ENCODE data around the gene PRKAG2. TPM values are rescaled to one million over a fixed set of nuclear protein-coding genes. Genes with fewer than 3 reads are reported as not detected.

Gene PRKAG2
- total RNA-seq, 1 donor from 2014 or later = 20.8 TPM

DNA sequence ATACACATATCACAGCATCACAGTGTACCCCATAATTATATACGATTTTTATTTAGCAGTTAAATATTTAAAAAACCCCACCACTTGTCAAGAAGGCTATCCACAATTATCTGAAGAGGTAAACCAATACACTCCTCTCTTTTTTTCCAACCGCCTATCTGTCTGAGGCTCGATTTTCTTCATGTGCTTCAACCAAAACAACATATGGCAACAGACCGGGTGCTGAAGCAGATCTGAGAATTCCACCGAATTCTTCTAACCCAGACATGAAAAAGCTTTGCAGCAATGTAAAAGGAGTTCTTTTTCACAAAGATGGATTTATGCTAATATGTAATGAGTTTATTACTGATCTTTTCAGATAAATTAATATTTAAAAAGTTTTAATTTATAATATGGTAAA is 224.8 kb downstream of the PRKAG2 start:
- TF ChIP-seq, protein P1, sequence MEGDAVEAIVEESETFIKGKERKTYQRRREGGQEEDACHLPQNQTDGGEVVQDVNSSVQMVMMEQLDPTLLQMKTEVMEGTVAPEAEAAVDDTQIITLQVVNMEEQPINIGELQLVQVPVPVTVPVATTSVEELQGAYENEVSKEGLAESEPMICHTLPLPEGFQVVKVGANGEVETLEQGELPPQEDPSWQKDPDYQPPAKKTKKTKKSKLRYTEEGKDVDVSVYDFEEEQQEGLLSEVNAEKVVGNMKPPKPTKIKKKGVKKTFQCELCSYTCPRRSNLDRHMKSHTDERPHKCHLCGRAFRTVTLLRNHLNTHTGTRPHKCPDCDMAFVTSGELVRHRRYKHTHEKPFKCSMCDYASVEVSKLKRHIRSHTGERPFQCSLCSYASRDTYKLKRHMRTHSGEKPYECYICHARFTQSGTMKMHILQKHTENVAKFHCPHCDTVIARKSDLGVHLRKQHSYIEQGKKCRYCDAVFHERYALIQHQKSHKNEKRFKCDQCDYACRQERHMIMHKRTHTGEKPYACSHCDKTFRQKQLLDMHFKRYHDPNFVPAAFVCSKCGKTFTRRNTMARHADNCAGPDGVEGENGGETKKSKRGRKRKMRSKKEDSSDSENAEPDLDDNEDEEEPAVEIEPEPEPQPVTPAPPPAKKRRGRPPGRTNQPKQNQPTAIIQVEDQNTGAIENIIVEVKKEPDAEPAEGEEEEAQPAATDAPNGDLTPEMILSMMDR (conservative IDR thresholded peaks at IDR 0.05; ENCODE audit: low read depth, low read length) = no peak
- no peak for DNase-seq (ENCODE audit: low read depth)
- no peak overlapping the region for H3K4me3 ChIP-seq (ENCODE audit: low read depth, low read length)

DNA sequence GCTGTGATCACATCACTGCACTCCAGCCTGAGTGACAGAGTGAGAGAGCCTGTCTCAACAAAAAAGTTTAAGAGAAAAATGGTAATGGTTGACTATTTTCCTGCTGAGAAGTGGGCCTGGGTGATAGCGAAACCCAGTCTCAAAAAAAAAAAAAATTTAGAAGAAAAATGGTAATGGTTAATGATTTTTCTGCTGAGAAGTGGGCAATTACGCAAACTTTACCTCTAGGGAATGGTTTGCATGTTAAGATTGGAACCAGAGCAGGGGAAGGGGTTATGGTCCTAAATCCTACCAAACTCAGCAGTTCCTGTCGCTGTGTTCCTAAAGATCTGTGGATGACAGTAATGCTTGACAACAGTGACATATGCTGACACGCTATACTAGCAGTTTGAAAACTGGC is 226.8 kb downstream of the PRKAG2 start:
- H3K4me3 ChIP-seq (ENCODE audit: low read depth, low read length) = no peak overlapping the region
- TF ChIP-seq, protein P1 (conservative IDR thresholded peaks at IDR 0.05; ENCODE audit: low read depth, low read length) = no peak
- no peak for DNase-seq (ENCODE audit: low read depth)

DNA sequence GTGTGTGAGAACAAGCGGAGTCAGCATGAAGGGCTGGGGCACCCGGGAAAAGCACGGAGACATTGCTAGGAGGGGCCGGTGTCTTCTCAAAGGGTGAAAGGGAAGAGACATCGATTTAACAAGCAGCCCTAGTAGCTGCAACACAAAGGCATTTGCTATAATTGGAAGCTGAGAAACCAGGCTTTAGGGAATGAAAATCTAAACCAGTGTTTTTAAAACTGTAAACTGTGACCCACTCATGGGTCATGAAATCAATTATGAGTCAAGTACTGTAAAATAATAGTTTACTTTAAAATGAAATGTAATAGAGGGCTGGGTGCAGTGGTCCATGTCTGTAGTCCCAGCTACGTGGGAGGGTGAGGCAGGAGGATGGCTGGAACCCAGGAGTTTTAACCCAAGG is 228.5 kb downstream of the PRKAG2 start:
- H3K4me3 ChIP-seq (ENCODE audit: low read depth, low read length) = no peak overlapping the region
- DNase-seq (ENCODE audit: low read depth) = no peak
- TF ChIP-seq, protein P1 (conservative IDR thresholded peaks at IDR 0.05; ENCODE audit: low read depth, low read length) = no peak

DNA sequence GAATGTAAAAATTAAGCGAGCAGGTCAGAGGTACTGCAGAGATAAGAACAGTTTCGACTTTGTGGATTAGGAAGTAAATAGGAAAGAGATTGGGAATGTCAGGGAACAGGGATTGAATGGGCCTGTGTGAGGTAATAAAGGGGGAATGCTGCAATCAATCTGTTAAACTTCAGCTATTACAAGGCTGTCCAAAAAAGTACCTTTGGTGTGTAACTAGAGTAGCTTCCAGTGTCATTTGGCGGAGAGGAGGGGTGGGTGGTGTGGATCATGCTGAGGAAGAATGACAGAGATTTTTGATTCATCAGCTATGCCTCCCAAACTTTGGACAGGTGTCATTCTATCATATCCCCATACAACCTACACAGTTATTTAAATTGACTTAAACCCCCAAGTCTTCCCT is 229.0 kb downstream of the PRKAG2 start:
- DNase-seq (ENCODE audit: low read depth) = no peak
- TF ChIP-seq, protein P1 (conservative IDR thresholded peaks at IDR 0.05; ENCODE audit: low read depth, low read length) = no peak
- H3K4me3 ChIP-seq (ENCODE audit: low read depth, low read length) = no peak overlapping the region

DNA sequence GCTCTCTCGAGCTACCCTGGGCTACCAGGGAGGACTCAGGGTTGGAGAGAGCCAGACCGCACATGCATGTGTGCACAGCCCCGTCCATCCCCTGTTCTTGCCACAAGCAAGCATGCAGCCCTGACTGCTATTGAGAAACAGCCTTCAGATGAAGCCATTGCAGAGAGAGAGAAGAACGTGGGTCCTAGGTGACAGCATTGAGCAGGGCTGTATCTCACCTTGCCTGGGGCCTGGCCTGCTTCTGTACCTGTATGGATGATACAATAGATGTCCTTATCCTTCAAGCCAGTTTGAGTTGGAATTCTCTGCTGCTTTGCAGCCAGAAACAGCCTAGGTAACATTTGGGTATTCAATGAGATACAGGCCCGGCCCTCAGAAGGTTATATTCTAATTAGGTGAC is 229.9 kb downstream of the PRKAG2 start:
- TF ChIP-seq, protein P1 (conservative IDR thresholded peaks at IDR 0.05; ENCODE audit: low read depth, low read length) = no peak
- DNase-seq (ENCODE audit: low read depth) = no peak
- no peak overlapping the region for H3K4me3 ChIP-seq (ENCODE audit: low read depth, low read length)

DNA sequence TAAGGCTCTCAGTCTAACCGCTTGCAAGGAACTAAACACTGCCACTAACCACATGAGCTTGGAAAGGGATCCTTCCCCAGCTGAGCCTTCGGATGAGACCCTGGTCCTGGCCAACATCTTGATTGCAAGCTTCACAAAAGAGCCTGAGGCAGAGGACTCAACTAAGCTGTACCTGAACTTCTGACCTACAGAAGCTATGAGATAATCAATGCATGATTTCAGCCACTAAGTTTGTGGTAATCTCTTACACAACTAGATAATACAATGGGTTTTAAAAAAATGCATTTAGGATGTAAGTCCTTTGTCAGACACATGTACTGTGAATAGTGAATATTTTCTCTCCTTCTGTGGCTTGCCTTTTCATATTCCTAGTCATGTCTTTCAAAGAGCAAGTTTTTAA is 231.6 kb downstream of the PRKAG2 start:
- TF ChIP-seq, protein P1 (conservative IDR thresholded peaks at IDR 0.05; ENCODE audit: low read depth, low read length) = no peak
- H3K4me3 ChIP-seq (ENCODE audit: low read depth, low read length) = no peak overlapping the region
- DNase-seq (ENCODE audit: low read depth) = no peak

DNA sequence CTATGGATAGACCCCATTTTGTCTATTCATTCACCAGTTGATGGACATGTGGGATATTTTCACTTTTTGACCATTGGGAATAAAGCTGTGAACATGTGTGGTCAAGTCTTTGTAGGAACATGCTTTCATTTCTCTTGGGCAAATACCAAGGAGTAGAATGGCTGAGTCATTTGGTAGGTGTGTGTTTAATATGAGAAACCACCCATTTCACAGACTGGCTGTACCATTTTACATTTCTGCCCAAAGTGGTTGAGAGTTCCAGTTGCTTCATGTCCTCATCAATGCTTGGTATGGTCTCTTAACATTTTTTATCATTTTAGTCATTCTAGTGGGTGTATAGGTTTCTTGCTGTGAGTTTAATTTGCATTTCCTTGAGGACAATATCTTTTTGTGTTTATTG is 232.4 kb downstream of the PRKAG2 start:
- DNase-seq (ENCODE audit: low read depth) = no peak
- TF ChIP-seq, protein P1 (conservative IDR thresholded peaks at IDR 0.05; ENCODE audit: low read depth, low read length) = no peak
- H3K4me3 ChIP-seq (ENCODE audit: low read depth, low read length) = no peak overlapping the region

Data from epithelial cell of proximal tubule (primary cell).